GM12878 (cell line): ENCODE results near the gene TMEM184C. TPM values are rescaled to one million over a fixed set of nuclear protein-coding genes. Genes with fewer than 3 reads are reported as not detected.

Experiments
- ATAC-seq: fragments of 200-7000 bp; cut with Tn5 transposase; 3 replicates; pipeline ENCODE4 v1.9.1; 2020; ENCODE audit warnings: mild to moderate bottlenecking, moderate library complexity
- BruUV-seq: library from RNA; stranded (reverse); fragments of 400-500 nt; replicated peaks from 2 replicates; lab custom pipeline; 2021; lab: Mats Ljungman, UMichigan
- CTCF ChIA-PET: fragments of 300-600 bp; sonication (Branson Sonifier 250); formaldehyde crosslinking; extraction: SDS; loops from one replicate; lab custom pipeline; 2021; ENCODE audit warnings: inconsistent platforms; lab: Yijun Ruan, JAX
- POLR2A ChIA-PET: fragments of 350-600 bp; formaldehyde crosslinking; extraction: SDS; loops from one replicate; lab custom pipeline; 2021; ENCODE audit warnings: inconsistent platforms; lab: Charles Lee
- RAD21 ChIA-PET: fragments of 300-600 bp; sonication (Branson Sonifier 250); formaldehyde crosslinking; loops from one replicate; lab custom pipeline; 2023; ENCODE audit warnings: antibody characterized with exemption; ENCODE audit not compliant: unreplicated experiment; lab: Charles Lee
- SMC1A ChIA-PET: fragments of 300-600 bp; sonication (Branson Sonifier 250); formaldehyde crosslinking; loops from one replicate; lab custom pipeline; 2023; ENCODE audit not compliant: unreplicated experiment, uncharacterized antibody; lab: Charles Lee
- DNase-seq: peaks from one replicate; pipeline ENCODE4 v3.0.0-alpha.2; 2011; ENCODE audit warnings: low read depth, low spot score
- FAIRE-seq: peaks from 3 replicates; lab custom pipeline; 2011; peaks lifted over from hg19 to GRCh38; lab: Jason Lieb, UNC
- H2AFZ ChIP-seq: 2 replicates; pipeline ENCODE4 v1.6.0; 2011; ENCODE audit warnings: low read depth, low read length, control low read depth; ENCODE audit not compliant: control insufficient read depth
- H3K27ac ChIP-seq: 2 replicates; pipeline ENCODE4 v1.5.1; 2011; ENCODE audit warnings: control low read depth; ENCODE audit not compliant: control insufficient read depth, insufficient read depth
- H3K27me3 ChIP-seq, 2 experiments: replicated peaks in 1 of 2; 2 replicates each; pipeline versions ENCODE4 v1.6.0 to v1.6.1; 2011; ENCODE audit warnings: low read length in 1 of 2; ENCODE audit not compliant: control insufficient read depth in 2 of 2, insufficient read depth in 2 of 2
- H3K36me3 ChIP-seq, 2 experiments: 2 replicates each; pipeline ENCODE4 v1.5.1; 2011; ENCODE audit warnings: low read length in 1 of 2; ENCODE audit not compliant: control insufficient read depth in 2 of 2, insufficient read depth in 2 of 2
- H3K4me1 ChIP-seq: 2 replicates; pipeline ENCODE4 v1.6.1; 2011; ENCODE audit warnings: mild to moderate bottlenecking, low read length, moderate library complexity, mixed read lengths; ENCODE audit not compliant: control insufficient read depth, insufficient read depth
- H3K4me2 ChIP-seq: 2 replicates; pipeline ENCODE4 v1.6.0; 2011; ENCODE audit warnings: control low read depth; ENCODE audit not compliant: control insufficient read depth, insufficient read depth
- H3K4me3 ChIP-seq: fragments of 200-600 bp; sonication (generic); 2 replicates; pipeline ENCODE4 v1.5.1; 2016
- H3K79me2 ChIP-seq: 2 replicates; pipeline ENCODE4 v1.6.0; 2011; ENCODE audit warnings: low read length; ENCODE audit not compliant: control insufficient read depth, insufficient read depth
- H3K9ac ChIP-seq: 2 replicates; pipeline ENCODE4 v1.8.0; 2011; ENCODE audit warnings: low read length, control low read depth, mixed read lengths; ENCODE audit not compliant: control insufficient read depth, insufficient read depth
- H3K9me3 ChIP-seq: replicated peaks from 3 replicates; pipeline ENCODE4 v1.5.1; 2011; ENCODE audit warnings: mild to moderate bottlenecking, low read length; ENCODE audit not compliant: control insufficient read depth, insufficient read depth
- H4K20me1 ChIP-seq: 2 replicates; pipeline ENCODE4 v1.6.0; 2011; ENCODE audit not compliant: control insufficient read depth, insufficient read depth
- IKZF1 ChIP-seq: fragments of 450-650 bp; conservative IDR thresholded peaks from 2 replicates; pipeline ENCODE4 v1.6.1; 2017; ENCODE audit warnings: antibody characterized with exemption, mild to moderate bottlenecking
- IKZF2 ChIP-seq, 2 experiments: fragments of 450-650 bp; IDR thresholded peaks; 2 replicates each; pipeline ENCODE4 v1.6.1; 2017; ENCODE audit warnings: mild to moderate bottlenecking in 2 of 2, moderate library complexity in 2 of 2
- KAT2A ChIP-seq: conservative IDR thresholded peaks from 2 replicates; pipeline ENCODE4 v1.6.1; 2011; ENCODE audit warnings: low read depth, low read length; ENCODE audit not compliant: control insufficient read depth
- LARP7 ChIP-seq: fragments of 450-650 bp; IDR thresholded peaks from 2 replicates; pipeline ENCODE4 v1.6.1; 2017; ENCODE audit warnings: mild to moderate bottlenecking
- NBN ChIP-seq: fragments of 450-650 bp; IDR thresholded peaks from 2 replicates; pipeline ENCODE4 v1.6.1; 2016
- RUNX3 ChIP-seq: IDR thresholded peaks from 2 replicates; pipeline ENCODE4 v1.6.1; 2012; ENCODE audit warnings: low read length, inconsistent platforms
- STAT3 ChIP-seq: IDR thresholded peaks from 2 replicates; pipeline ENCODE4 v1.6.1; 2011; ENCODE audit warnings: low read depth, low read length, improper control_type of control experiment
- WGBS: methylation state at CpG from one replicate; pipeline ENCODE4 v1.1.6; 2016; ENCODE audit warnings: low lambda C conversion rate; ENCODE audit not compliant: insufficient replicate concordance, insufficient coverage; ENCODE audit errors: missing lambda C conversion rate; 5-methylcytosine and 5-hydroxymethylcytosine counted together
- in situ Hi-C: fragments of 300-500 bp; cut with MboI; formaldehyde crosslinking; loops from 9 replicates; pipeline ENCODE4 v1.14.3; 2018; ENCODE audit warnings: mixed read lengths
- intact Hi-C: fragments of 100-400 bp; cut with micrococcal nuclease; formaldehyde crosslinking; loops from one replicate; pipeline ENCODE4 v1.14.2; 2022; ENCODE audit not compliant: unreplicated experiment
- polyA plus RNA-seq, 11 experiments: library from polyadenylated mRNA; depleted of rRNA in 4 of 11; unstranded in 6 of 11; stranded (reverse) in 5 of 11; fragments of >200 nt; fragmentation: Nextera tagmentation in 4 of 11; fragmentation: Illumina TruSeq in 1 of 11; extraction: Ambion mirVana in 4 of 11; extraction: Trizol in 1 of 11; gene quantifications; 1 replicate in 1 of 11; 2 replicates in 10 of 11; pipeline versions ENCODE4 v1.2.1 to v1.2.3, GENCODE V29; 2011 to 2016; ENCODE audit warnings: inconsistent platforms in 2 of 11, missing spikeins in 2 of 11, low read depth in 1 of 11
- total RNA-seq, 4 experiments: library from RNA; depleted of rRNA in 3 of 4; stranded (reverse); fragments of >200 nt in 3 of 4; fragmentation: Illumina TruSeq in 1 of 4; extraction: Trizol in 1 of 4; gene quantifications; 2 replicates each; pipeline versions ENCODE4 v1.2.1 to v1.2.3, GENCODE V29; 2013 to 2021
- TF ChIP-seq, protein P1 (sequence below): fragments of 450-650 bp; IDR thresholded peaks from 2 replicates; pipeline ENCODE4 v1.6.1; 2017; ENCODE audit warnings: borderline replicate concordance

The TMEM184C gene
- total and polyA plus RNA-seq, 10 of the 15 experiments (the other 5 are each of a cell fraction or from before 2014, with no cell fraction given) = 3.4 to 22.6 (median 18.2) TPM

GRCh38 chr4:147617841-147618691 is 869 bp downstream of the TMEM184C start:
- Histone ChIP-seq H3K4me3 (peak overlapping the region; percentile 76), H3K9ac (peak overlapping the region; percentile 89), H3K4me2 (peak overlapping the region; percentile 86), H4K20me1 (no peaks in the 10 kb centered on the region), H3K4me1 (no peaks in the 10 kb centered on the region), H3K27me3 (no peaks in the 10 kb centered on the region), H3K9me3 (no peaks in the 10 kb centered on the region), H3K36me3 (no peaks in the 10 kb centered on the region), H3K79me2 (peaks cover 42% of the 10 kb centered on the region), H3K27ac (peak overlapping the region; percentile 90), H2AFZ (peak overlapping the region; percentile 96)
- BruUV-seq = no TSS peak
- ChIA-PET RAD21 (interaction anchor here (0.9 to 3.6 kb wide), 8 partner anchors 14 to 249 kb away, joined by 3 to 40 read pairs (median 4); partner anchors contain the start of genes ARHGAP10 and PRMT9), POLR2A (interaction anchor here (0.7 to 2.7 kb wide), 10 partner anchors 12 to 159 kb away, joined by 3 to 13 read pairs (median 4); partner anchors contain the start of genes ARHGAP10 and PRMT9), CTCF (interaction anchor here (0.6 to 3.9 kb wide), 18 partner anchors 12 to 315 kb away, joined by 3 to 64 read pairs (median 3); partner anchors contain the start of gene PRMT9), SMC1A (interaction anchor here (0.8 to 3.1 kb wide), 17 partner anchors 9 to 325 kb away, joined by 3 to 44 read pairs (median 4); partner anchors contain the start of gene PRMT9)
- in situ Hi-C loops (no loop called here), intact Hi-C loops (loop anchor here (1.0 to 10.0 kb wide), 2 partner anchors 248 to 437 kb away; no protein-coding TSS in a partner anchor)
- TF ChIP-seq STAT3 (no peak), IKZF2 (IDR thresholded peaks at IDR 0.05) (0 out of 4 replicates have a peak, but pooled peaks of 1 of the 2 experiments have one; percentile 36), RUNX3 (peak; percentile 71), LARP7 (no peak), KAT2A (no peak), IKZF1 (0 out of 2 replicates have a peak, but pooled peaks have one; percentile 16), NBN (0 out of 2 replicates have a peak, but pooled peaks have one; percentile 10)
- TF ChIP-seq, protein P1, sequence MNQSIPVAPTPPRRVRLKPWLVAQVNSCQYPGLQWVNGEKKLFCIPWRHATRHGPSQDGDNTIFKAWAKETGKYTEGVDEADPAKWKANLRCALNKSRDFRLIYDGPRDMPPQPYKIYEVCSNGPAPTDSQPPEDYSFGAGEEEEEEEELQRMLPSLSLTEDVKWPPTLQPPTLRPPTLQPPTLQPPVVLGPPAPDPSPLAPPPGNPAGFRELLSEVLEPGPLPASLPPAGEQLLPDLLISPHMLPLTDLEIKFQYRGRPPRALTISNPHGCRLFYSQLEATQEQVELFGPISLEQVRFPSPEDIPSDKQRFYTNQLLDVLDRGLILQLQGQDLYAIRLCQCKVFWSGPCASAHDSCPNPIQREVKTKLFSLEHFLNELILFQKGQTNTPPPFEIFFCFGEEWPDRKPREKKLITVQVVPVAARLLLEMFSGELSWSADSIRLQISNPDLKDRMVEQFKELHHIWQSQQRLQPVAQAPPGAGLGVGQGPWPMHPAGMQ = peak; percentile 34; the same call in 1 of the 2 replicates
- 11% methylated on average over 17 of the region's 17 CpGs for WGBS
- FAIRE-seq (no peak), DNase-seq (peak; percentile 2), ATAC-seq (peak; percentile 36)
